HG03575 (cell line): Measurements from ENCODE around the gene MPHOSPH9.
"Not testable (repeated sequence)": the region's sequence is repeated elsewhere in the genome, so short reads cannot be mapped to it uniquely, and the experiment has no call there.

Experiments used
- ATAC-seq: cut with Tn5 transposase; IDR thresholded peaks from one replicate; pipeline ENCODE4 v1.9.1; 2021; ENCODE audit not compliant: unreplicated experiment, insufficient number of reproducible peaks, low FRiP score; ENCODE audit errors: extremely low read depth

The MPHOSPH9 gene

GRCh38 chr12:123233505-123234308 is 766 bp upstream of the MPHOSPH9 start:
- ATAC-seq, result no peak

GRCh38 chr12:123232472-123232806 is 502 bp downstream of the MPHOSPH9 start:
- no peak for ATAC-seq

DNA sequence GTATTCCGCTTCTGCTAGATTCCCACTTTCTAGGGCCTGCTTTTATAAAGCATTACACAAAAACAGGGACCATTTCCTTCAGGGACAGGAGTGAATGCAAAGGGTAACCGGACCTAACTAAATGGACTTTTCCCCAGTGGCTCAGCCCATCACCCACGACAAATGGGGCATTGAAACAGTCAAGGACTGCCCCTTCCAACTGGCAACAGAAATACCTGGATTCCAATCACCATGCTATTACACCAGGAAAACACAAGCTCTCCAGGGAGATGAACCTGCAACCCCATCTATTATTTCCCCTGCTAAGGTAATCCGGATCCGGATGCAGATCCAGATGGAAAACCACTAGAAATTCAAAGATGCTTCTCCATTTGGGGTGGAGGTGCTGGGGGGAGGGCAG is 1.0 kb downstream of the MPHOSPH9 start:
- no peak for ATAC-seq

- ATAC-seq, result no peak
Measured at GRCh38 chr12:123229051-123229450, 3.9 kb downstream of the MPHOSPH9 start.

DNA sequence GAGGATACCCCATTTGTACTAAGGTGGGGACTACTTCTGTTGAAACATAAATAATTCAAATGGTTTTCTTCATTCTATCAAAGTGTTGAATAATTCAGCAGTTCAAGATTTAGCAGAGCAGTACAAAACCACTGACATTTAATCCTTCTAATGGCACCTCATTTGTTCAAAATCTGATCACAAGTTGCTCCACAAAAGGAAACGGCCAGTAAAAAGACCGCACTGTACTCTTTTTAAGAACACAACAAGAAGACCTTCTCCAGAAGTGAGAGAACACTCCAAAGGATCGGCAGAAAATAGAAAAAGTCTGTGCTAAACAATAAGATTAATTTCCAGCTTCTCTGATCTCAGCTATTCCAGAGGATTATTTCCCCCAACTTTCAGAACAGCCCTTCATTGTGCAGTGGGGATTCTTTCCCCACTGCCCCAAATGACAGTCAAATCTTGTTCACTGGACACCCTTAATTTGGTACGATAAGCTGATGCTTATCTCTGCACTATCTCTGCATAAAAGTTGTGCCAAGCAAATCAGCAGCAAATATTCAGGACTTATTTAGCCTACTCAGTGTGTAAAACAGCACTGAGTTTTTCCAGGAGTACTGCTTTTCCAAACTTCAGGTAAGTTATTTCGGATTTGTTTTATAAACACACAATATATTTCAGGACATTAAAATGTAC is 5.2 kb downstream of the MPHOSPH9 start:
- no peak for ATAC-seq

- ATAC-seq, result no peak
Measured at GRCh38 chr12:123225443-123225842, 7.5 kb downstream of the MPHOSPH9 start.

- no peak for ATAC-seq
Measured at GRCh38 chr12:123223241-123223668, 9.7 kb downstream of the MPHOSPH9 start.

- not testable (repeated sequence) for ATAC-seq
Measured at GRCh38 chr12:123207815-123208214, 25.1 kb downstream of the MPHOSPH9 start.

DNA sequence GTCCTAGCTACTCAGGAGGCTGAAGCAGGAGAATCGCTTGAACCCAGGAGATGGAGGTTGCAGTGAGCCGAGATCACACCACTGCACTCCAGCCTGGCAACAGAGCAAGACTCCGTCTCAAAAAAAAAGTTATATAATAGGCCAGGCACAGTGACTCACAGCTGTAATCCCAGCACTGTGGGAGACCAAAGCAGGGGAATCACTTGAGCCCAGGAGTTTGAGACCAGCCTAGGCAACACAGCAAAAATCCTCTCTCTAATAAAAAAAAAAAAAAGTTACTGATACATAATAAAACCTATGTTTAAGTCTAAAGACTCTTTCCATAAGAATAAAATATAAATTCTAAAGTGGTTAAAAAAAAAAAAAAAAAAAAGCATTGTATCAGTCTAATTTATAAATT is 26.1 kb downstream of the MPHOSPH9 start:
- not testable (repeated sequence) for ATAC-seq

DNA sequence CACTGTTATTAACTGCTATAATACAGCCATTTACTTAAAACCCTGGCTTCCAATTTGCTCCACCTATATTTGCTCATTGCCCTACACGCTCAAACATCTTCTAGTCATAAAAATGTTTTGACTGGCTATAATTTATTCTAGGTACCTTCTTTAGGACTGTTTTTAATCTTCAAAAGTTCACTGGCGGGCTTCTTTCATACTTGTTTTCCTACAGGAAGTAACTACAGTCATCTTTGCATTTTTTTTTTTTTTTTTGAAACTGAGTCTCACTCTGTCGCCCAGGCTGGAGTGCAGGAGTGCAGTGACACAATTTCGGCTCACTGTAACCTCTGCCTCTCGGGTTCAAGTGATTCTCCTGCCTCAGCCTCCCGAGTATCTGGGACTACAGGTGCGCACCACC is 32.5 kb downstream of the MPHOSPH9 start:
- no peak for ATAC-seq

DNA sequence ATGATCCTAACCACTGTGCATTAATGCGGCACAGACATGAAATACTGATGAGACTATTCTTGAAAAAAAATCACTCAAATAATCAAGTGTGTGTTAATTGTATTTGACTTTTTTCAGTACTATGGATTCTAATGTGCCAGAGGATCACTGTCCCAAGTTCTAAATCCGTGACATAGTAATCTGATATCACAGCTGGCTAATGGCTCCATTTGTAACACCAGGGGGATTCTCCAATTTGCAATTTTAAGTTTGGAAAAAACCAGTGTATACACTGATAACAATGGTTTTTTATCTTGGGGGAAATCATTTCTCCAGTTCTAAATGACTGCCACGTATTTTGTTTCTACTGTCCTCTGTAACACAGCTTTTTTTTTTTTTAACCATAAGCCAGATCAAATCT is 33.0 kb downstream of the MPHOSPH9 start:
- ATAC-seq, result no peak

- no peak for ATAC-seq
Measured at GRCh38 chr12:123187637-123188036, 45.3 kb downstream of the MPHOSPH9 start.

GRCh38 chr12:123180171-123180570 is 52.8 kb downstream of the MPHOSPH9 start:
- no peak for ATAC-seq

- ATAC-seq, result no peak
Measured at GRCh38 chr12:123171967-123172366, 61.0 kb downstream of the MPHOSPH9 start.

GRCh38 chr12:123167329-123167728 is 65.6 kb downstream of the MPHOSPH9 start:
- no peak for ATAC-seq

GRCh38 chr12:123165537-123165936 is 67.4 kb downstream of the MPHOSPH9 start:
- no peak for ATAC-seq

DNA sequence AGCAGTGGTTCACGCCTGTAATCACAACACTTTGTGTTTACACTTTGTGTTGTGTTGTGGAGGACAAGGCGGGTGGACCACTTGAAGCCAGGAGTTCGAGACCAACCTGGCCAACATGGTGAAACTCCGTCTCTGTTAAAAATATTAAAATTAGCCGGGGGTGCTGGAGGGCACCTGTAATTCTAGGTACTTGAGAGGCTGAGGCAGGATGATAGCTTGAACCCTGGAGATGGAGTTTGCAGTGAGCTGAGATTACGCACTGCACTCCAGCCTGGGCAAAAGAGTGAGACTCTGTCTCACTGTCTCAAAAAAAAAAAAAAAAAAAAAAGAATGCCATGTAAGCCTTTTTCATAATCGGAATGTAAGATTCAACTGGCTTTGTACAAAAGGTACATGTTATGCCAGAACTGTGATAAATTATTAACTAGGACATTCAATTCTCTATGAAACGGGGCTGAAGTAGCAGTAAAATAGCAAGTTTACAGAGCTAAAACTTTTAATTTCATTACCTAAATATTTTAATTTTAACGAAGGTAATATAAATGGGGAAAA is 68.2 kb downstream of the MPHOSPH9 start:
- no peak for ATAC-seq

DNA sequence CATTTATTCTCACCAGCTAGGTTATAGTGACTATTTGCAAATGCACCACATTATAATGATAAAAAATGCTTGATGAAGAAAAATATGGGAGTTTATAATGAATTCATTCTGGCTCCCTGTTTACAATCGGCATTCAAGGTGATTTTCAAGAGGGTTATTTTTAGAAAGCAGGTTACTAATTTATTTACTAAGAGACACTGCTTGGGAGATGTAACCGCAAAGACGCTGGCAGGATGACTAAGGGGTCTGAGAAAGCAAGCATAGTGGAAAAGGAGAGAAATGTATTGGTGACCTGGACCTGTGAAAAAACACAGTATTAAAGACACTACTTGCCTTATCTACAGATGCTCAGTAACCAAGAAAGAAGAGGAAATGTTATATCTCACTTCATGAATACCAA is 68.7 kb downstream of the MPHOSPH9 start:
- no peak for ATAC-seq

- no peak for ATAC-seq
Measured at GRCh38 chr12:123163227-123163626, 69.7 kb downstream of the MPHOSPH9 start.

DNA sequence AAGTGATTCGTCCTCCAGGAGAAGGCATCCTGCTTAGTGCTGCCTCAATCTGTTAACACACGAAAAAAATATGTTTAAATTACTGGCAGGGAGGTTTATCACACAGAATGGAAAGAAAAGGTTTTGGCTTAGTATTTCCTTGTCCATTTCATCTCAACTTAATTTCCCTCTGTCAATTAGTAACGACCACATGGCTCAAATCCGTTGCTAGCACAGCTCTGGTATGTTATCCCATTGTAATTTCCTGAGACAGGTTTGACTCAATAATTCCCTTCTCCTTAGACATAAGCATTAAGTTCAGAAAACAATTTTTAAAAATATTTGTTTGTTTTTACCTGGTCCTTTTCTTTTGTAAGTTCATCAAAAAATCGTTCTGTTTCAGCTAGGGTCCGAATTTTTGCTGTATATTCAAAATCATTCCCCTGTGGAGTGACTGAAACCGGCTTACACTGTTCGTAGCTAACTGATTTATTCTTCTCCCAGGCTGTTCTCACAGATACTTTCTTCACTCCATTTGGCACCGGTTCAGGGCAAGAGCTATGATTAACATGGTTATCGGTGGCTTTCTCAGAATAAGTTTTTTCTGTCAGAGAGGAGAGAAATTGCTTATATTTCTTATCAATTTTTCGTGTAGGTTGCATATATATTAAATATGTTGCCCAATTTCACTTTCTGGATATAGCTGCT is 72.0 kb downstream of the MPHOSPH9 start:
- no peak for ATAC-seq
